Astrocyte (in vitro differentiated cells and primary cell): Measurements from ENCODE around the gene P2RY8. TPM values are rescaled to one million over a fixed set of nuclear protein-coding genes. Genes with fewer than 3 reads are reported as not detected.
"Not testable (repeated sequence)": the region's sequence is repeated elsewhere in the genome, so short reads cannot be mapped to it uniquely, and the experiment has no call there.

Experiments used
- DNase-seq: peaks from one replicate; pipeline ENCODE4 v3.0.0-alpha.2; 2010; ENCODE audit warnings: low read depth
- FAIRE-seq: peaks from 2 replicates; lab custom pipeline; 2011; peaks lifted over from hg19 to GRCh38; lab: Jason Lieb, UNC
- H2AFZ ChIP-seq: 2 replicates; pipeline ENCODE4 v1.6.0; 2012; ENCODE audit warnings: low read depth, low read length, inconsistent platforms
- H3K27ac ChIP-seq: 2 replicates; pipeline ENCODE4 v1.5.1; 2011; ENCODE audit warnings: low read depth, low read length, inconsistent platforms
- H3K27me3 ChIP-seq: 2 replicates; pipeline ENCODE4 v1.6.0; 2011; ENCODE audit warnings: low read length, inconsistent platforms; ENCODE audit not compliant: insufficient read depth
- H3K36me3 ChIP-seq: 2 replicates; pipeline ENCODE4 v1.5.1; 2011; ENCODE audit warnings: low read length, inconsistent platforms; ENCODE audit not compliant: insufficient read depth
- H3K4me1 ChIP-seq: 2 replicates; pipeline ENCODE4 v1.5.1; 2011; ENCODE audit warnings: low read length, inconsistent platforms; ENCODE audit not compliant: insufficient read depth
- H3K4me2 ChIP-seq: 2 replicates; pipeline ENCODE4 v1.6.0; 2012; ENCODE audit warnings: low read length, inconsistent platforms
- H3K4me3 ChIP-seq: 2 replicates; pipeline ENCODE4 v1.5.1; 2011; ENCODE audit warnings: low read depth, mild to moderate bottlenecking, low read length, inconsistent platforms; ENCODE audit not compliant: insufficient read depth
- H3K79me2 ChIP-seq: 2 replicates; pipeline ENCODE4 v1.6.0; 2012; ENCODE audit warnings: mild to moderate bottlenecking, low read length, inconsistent platforms; ENCODE audit not compliant: insufficient read depth
- H3K9ac ChIP-seq: 2 replicates; pipeline ENCODE4 v1.6.0; 2012; ENCODE audit warnings: mild to moderate bottlenecking, low read length, inconsistent platforms
- H3K9me3 ChIP-seq: 2 replicates; pipeline ENCODE4 v1.5.1; 2012; ENCODE audit warnings: low read depth, mild to moderate bottlenecking, low read length, inconsistent platforms; ENCODE audit not compliant: insufficient read depth
- H4K20me1 ChIP-seq: 2 replicates; pipeline ENCODE4 v1.6.0; 2012; ENCODE audit warnings: low read length, inconsistent platforms; ENCODE audit not compliant: insufficient read depth
- H3K27ac Mint-ChIP-seq: one replicate; pipeline ENCODE4 v1.8.0; 2021; ENCODE audit warnings: mild to moderate bottlenecking, mixed read lengths; ENCODE audit not compliant: unreplicated experiment
- H3K27me3 Mint-ChIP-seq: one replicate; pipeline ENCODE4 v1.8.0; 2021; ENCODE audit warnings: low read depth, mixed read lengths; ENCODE audit not compliant: unreplicated experiment
- H3K36me3 Mint-ChIP-seq: one replicate; pipeline ENCODE4 v1.8.0; 2021; ENCODE audit warnings: low read depth, mixed read lengths; ENCODE audit not compliant: unreplicated experiment
- H3K4me1 Mint-ChIP-seq: one replicate; pipeline ENCODE4 v1.8.0; 2021; ENCODE audit warnings: low read depth, mixed read lengths; ENCODE audit not compliant: unreplicated experiment
- H3K4me3 Mint-ChIP-seq: one replicate; pipeline ENCODE4 v1.8.0; 2021; ENCODE audit warnings: mild to moderate bottlenecking, moderate library complexity, mixed read lengths; ENCODE audit not compliant: unreplicated experiment
- H3K9me3 Mint-ChIP-seq: one replicate; pipeline ENCODE4 v1.8.0; 2021; ENCODE audit warnings: mild to moderate bottlenecking, mixed read lengths; ENCODE audit not compliant: unreplicated experiment
- CTCF ChIP-seq: IDR thresholded peaks from 2 replicates; pipeline ENCODE4 v1.5.1; 2011; ENCODE audit warnings: low read depth, mild to moderate bottlenecking, inconsistent platforms, low read length, moderate library complexity; ENCODE audit not compliant: insufficient read depth
- EZH2 ChIP-seq: IDR thresholded peaks from 2 replicates; pipeline ENCODE4 v1.6.1; 2012; ENCODE audit warnings: mild to moderate bottlenecking, low read length, inconsistent platforms; ENCODE audit not compliant: insufficient read depth
- total RNA-seq: library from RNA; stranded (reverse); gene quantifications from 2 replicates; pipeline ENCODE4 v1.2.1, GENCODE V29; 2021

Gene P2RY8
- total RNA-seq, 1 donor from 2014 or later = not detected

GRCh38 chrX:1576201-1576992 lies 39.4 kb upstream of the P2RY8 start:
- Histone ChIP-seq H3K4me3 (no peak overlapping the region), H2AFZ (no peak overlapping the region), H3K9ac (no peak overlapping the region), H3K27ac (no peak overlapping the region), H3K27me3 (no peaks in the 10 kb centered on the region), H3K9me3 (no peaks in the 10 kb centered on the region), H3K4me2 (no peak overlapping the region), H4K20me1 (no peaks in the 10 kb centered on the region), H3K4me1 (no peaks in the 10 kb centered on the region), H3K36me3 (no peaks in the 10 kb centered on the region), H3K79me2 (no peaks in the 10 kb centered on the region)
- Mint-ChIP-seq H3K9me3 (no peaks in the 10 kb centered on the region), H3K27me3 (no peaks in the 10 kb centered on the region), H3K4me1 (no peaks in the 10 kb centered on the region), H3K36me3 (no peaks in the 10 kb centered on the region), H3K27ac (no peak overlapping the region), H3K4me3 (no peak overlapping the region)
- no peak for DNase-seq
- TF ChIP-seq EZH2 (no peak), CTCF (no peak)
- no peak for FAIRE-seq

GRCh38 chrX:1574181-1574580 lies 37.2 kb upstream of the P2RY8 start:
- H3K79me2 ChIP-seq, H2AFZ ChIP-seq, H3K9ac ChIP-seq, H3K4me1 Mint-ChIP-seq, H3K27ac ChIP-seq, H3K36me3 ChIP-seq, H3K9me3 Mint-ChIP-seq, FAIRE-seq, H3K4me1 ChIP-seq, H3K27ac Mint-ChIP-seq, H3K9me3 ChIP-seq, H3K4me3 Mint-ChIP-seq, H3K4me2 ChIP-seq, H3K36me3 Mint-ChIP-seq, H3K27me3 Mint-ChIP-seq, H3K4me3 ChIP-seq, H3K27me3 ChIP-seq, H4K20me1 ChIP-seq, DNase-seq: not testable (repeated sequence)

- no peaks in the 10 kb centered on the region for H3K36me3 Mint-ChIP-seq
- no peak for TF ChIP-seq EZH2
- TF ChIP-seq CTCF = no peak
- H3K4me1 ChIP-seq = no peaks in the 10 kb centered on the region
- FAIRE-seq (no peak), DNase-seq (no peak)
- H3K27me3 ChIP-seq = no peaks in the 10 kb centered on the region
- H3K27ac Mint-ChIP-seq = no peak overlapping the region
- H3K9ac ChIP-seq = no peak overlapping the region
- no peak overlapping the region for H3K4me2 ChIP-seq
- H3K9me3 Mint-ChIP-seq = peaks cover 2% of the 10 kb centered on the region
- H3K27ac ChIP-seq = no peak overlapping the region
- no peak overlapping the region for H3K4me3 Mint-ChIP-seq
- no peaks in the 10 kb centered on the region for H3K9me3 ChIP-seq
- H3K36me3 ChIP-seq = no peaks in the 10 kb centered on the region
- H3K27me3 Mint-ChIP-seq = no peaks in the 10 kb centered on the region
- no peaks in the 10 kb centered on the region for H4K20me1 ChIP-seq
- no peak overlapping the region for H3K4me3 ChIP-seq
- H3K4me1 Mint-ChIP-seq = no peaks in the 10 kb centered on the region
- H2AFZ ChIP-seq = no peak overlapping the region
- no peaks in the 10 kb centered on the region for H3K79me2 ChIP-seq
Observed at GRCh38 chrX:1564750-1565683, 28.0 kb upstream of the P2RY8 start.

- not testable (repeated sequence) for DNase-seq, H3K4me3 Mint-ChIP-seq, FAIRE-seq, H3K27me3 Mint-ChIP-seq, H3K27me3 ChIP-seq, H3K36me3 Mint-ChIP-seq, H2AFZ ChIP-seq, H3K36me3 ChIP-seq, H3K4me3 ChIP-seq, H3K9ac ChIP-seq, H3K4me1 ChIP-seq, H3K27ac ChIP-seq, H3K4me1 Mint-ChIP-seq, H3K9me3 Mint-ChIP-seq, H3K4me2 ChIP-seq, H3K79me2 ChIP-seq, H3K27ac Mint-ChIP-seq, H3K9me3 ChIP-seq, H4K20me1 ChIP-seq
Observed at GRCh38 chrX:1564077-1564476, 27.1 kb upstream of the P2RY8 start.
